GM18517 (cell line): ENCODE measurements around the gene FCHSD2.
"Not testable (repeated sequence)": the region's sequence is repeated elsewhere in the genome, so short reads cannot be mapped to it uniquely, and the experiment has no call there.

ENCODE experiments used
- ATAC-seq: cut with Tn5 transposase; IDR thresholded peaks from one replicate; pipeline ENCODE4 v1.9.1; 2021; ENCODE audit warnings: mild to moderate bottlenecking, moderate library complexity; ENCODE audit not compliant: unreplicated experiment

FCHSD2 gene

DNA sequence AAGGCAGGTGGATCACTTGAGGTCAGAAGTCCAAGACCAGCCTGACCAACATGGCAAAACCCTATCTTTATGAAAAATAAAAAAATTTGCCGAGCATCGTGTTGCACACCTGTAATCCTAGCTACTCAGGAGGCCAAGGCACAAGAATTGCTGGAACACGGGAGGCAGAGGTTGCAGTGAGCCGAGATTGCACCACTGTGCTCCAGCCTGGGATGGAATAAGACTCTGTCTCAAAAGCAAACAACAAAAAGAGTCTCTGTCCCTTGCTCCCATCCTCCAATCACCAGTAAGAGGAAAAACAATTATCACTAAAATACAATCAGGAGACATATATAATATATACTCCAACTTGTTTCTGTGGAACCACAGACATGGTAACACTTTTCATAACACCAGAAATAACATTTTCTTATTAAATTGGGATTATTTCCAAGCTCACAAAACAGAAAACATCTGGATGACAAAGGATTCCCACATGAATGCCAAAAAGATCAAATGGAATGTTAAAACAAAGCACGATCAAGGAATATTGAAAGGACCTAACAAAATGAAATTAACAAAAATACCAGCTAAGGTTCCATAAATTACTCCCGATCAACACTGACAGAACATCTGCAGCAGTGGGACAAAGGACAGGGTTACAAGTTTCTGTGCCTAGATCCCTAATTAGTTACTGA, 15.2 kb downstream of the FCHSD2 start:
- no peak for ATAC-seq

DNA sequence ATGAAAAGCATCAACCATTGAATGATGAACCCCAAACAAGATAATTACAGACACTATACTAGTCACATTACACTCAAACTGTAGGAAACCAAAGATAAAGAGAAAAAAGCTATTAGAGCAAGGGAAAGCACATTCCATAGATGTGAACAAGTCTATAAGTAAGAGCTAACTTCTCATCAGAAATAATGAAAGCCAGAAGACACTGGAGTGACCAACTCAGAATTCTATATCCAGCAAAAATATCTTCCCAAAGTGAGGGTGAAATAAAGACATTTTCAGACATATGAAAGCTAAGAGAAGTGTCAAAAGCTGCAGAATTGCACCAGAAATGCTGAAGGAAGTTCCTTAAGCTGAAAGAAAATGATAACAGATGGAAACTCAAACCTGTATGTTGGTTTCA, 17.3 kb downstream of the FCHSD2 start:
- ATAC-seq: no peak

DNA sequence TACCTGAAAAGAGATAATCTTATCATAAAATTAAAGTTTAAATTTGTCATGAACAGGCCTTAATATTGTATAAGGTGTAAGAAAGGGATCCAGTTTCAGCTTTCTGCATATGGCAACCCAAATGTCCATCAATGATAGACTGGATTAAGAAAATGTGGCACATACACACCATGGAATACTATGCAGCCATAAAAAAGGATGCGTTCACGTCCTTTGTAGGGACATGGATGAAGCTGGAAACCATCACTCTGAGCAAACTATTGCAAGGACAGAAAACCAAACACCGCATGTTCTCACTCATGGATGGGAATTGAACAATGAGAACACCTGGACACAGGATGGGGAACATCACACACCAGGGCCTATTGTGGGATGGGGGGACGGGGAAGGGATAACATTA, 18.2 kb downstream of the FCHSD2 start:
- not testable (repeated sequence) for ATAC-seq

DNA sequence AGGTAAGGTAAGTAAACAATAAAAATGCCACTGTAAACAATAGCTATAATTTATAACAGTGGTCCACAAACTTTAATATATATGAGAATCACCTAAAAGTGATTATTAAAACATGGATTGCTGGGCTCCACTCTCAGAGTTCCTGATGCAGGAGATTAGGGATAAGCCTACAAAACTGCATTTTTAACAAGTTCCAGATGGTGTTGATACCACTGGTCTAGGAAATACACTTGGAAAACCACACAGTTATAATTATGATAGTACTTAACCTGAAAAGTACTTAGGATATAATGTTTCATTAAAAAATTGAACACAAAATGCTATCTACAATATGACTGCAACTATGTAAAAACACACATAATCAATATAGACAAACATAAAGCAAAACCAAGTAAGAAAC, 20.4 kb downstream of the FCHSD2 start:
- no peak for ATAC-seq

DNA sequence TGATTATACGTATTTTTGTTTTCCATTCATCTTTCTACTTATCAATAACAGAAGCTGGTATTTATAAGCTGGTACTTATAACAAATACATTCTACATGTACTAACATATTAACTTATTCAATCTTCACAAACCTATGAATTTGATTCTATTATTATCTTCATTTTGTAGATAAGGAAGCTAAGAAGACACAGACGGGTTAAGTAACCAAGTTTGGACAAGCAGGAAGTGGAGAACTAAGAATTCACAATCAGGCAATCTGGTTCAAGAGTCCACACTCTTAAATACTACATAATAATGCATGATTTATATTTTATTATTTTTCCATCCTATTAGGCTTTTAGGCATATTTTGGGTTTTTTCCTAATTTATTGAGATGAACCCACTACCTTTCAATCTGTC, 25.0 kb downstream of the FCHSD2 start:
- no peak for ATAC-seq

DNA sequence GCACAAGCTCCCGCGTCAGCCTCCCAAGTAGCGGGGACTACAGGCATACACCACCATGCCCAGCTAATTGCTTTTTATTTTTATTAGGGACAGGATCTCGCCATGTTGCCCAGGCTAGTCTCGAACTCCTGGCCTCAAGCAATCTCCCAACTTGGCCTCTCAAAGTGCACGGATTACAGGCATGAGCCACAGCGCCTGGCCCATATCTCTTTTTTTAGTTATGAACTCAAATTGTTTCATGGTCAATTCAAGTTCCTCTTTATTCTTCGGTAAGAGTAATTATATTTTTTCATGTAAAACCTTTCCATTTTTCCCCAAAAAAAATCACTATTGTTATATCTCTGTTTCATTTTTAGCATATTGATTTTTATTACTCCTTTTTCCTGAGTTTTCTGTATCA, 25.5 kb downstream of the FCHSD2 start:
- no peak for ATAC-seq

DNA sequence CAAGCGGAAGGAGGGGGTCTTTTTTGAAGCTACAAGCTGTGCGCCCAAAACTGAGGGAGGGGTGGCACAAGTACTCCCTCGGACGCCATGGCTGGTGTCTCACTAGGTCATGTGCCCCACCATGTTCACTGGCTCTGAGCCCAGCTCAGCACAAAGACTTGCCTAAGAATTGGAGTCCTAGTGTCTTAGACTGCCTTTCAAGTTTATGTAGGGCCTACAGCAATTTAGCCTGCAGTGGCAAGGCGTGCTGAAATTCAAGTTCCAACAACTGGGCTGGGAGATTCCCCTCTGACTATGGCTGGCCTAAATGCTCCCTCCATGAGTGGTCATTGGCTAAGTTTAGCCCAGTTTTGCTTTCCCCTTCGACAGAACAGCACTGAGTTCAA, 27.3 kb downstream of the FCHSD2 start:
- ATAC-seq: no peak

DNA sequence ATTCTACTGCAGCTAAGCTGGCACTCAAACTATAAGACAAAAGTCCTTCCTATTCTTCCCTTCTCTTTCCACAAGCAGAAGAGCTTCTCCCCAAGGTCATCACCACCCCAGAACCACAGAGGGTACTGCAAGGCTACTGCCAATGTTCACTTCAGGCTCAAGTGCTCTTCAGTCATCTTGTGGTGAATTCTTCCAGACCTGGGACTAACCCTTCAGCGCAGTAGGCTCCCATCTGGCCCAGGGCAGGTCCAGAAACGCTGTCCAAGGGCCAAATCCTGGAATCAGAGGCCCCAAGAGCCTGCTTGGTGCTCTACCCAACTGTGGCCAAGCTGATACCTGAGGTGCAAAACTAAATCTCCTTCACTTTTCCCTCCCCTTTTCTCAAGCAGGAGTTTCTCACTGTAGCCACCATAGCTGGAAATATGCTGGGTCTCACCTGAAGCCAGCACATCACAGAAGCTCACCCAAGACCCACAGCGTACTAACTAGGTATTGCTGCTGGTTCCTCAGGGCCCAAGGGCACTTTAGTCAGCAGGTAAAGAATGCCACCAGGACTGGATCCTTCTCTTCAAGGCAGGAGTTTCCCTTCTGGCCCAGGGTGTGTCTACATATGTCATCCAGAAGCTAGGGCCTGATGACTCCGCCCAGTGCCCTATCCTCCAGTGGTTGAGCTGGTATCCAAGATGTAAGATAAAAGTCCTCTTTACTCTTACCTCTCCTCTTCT, 27.8 kb downstream of the FCHSD2 start:
- ATAC-seq: no peak

DNA sequence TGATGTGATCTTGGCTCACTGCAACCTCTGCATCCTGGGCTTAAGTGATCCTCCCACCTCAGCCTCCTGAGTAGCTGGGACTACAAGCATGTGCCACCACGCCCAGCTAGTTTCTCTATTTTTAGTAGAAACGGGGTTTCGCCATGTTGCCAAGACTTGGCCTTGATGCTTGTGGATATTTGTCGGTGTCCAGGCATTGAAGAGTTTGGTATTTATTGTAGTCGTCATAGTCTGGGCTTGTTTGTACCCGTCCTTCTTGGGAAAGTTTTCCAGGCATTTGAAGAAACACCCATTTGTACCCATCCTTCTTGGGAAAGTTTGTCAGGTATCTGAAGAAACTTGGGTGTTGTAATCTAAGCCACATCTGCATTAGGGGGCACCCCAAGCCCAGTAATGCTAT, 28.7 kb downstream of the FCHSD2 start:
- no peak for ATAC-seq

DNA sequence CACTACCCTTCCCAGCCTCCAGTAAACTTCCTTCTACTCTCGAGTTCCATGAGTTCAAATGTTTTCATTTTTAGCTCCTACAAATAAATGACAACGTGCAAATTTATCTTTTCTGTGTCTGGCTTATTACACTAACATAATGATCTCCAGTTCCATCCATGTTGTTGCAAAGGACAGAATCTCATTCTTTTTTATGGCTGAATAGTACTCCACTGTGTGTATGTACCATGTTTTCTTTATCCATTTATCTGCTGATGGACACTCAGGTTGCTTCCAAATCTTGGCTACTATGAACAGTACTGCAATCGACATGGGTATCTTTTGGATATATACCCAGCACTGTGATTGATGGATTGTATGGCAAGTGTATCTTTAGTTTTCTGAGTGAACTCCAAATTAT, 34.5 kb downstream of the FCHSD2 start:
- no peak for ATAC-seq

DNA sequence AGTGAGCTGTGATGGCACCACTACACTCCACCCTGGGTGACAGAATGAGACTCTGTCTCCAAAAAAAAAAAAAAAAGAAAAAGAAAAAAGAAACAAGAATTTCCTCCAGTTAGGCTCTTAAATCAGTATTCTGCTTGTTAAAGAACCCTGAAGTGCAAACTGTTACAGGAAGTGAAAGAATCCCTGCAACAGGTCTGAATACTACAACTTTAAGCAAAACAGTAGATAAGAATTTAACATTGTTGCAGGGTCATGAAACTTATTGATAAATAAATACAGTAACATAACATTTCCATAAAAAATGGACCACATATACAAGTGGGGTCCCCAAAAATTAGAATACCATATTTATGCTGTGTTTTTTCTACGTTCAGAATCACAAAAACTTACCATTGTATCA, 35.8 kb downstream of the FCHSD2 start:
- ATAC-seq: no peak

DNA sequence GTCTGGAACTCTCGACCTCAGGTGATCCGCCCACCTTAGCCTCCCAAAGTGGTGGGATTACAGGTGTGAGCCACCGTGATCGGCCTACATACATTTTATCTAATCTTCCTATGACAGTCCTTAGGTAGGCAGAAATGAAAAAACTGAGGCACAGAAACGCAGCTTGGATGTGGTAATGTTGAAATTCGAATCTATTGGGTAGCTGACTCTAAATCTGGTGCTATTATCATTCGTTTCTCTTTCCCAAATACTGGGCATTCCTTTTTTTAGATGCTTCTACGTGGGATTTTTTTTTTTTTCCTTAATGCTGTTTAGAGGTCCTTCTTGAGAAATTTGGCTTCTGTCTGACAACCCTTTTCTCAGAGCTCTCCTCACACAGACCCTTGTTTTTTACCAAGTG, 41.5 kb downstream of the FCHSD2 start:
- no peak for ATAC-seq

DNA sequence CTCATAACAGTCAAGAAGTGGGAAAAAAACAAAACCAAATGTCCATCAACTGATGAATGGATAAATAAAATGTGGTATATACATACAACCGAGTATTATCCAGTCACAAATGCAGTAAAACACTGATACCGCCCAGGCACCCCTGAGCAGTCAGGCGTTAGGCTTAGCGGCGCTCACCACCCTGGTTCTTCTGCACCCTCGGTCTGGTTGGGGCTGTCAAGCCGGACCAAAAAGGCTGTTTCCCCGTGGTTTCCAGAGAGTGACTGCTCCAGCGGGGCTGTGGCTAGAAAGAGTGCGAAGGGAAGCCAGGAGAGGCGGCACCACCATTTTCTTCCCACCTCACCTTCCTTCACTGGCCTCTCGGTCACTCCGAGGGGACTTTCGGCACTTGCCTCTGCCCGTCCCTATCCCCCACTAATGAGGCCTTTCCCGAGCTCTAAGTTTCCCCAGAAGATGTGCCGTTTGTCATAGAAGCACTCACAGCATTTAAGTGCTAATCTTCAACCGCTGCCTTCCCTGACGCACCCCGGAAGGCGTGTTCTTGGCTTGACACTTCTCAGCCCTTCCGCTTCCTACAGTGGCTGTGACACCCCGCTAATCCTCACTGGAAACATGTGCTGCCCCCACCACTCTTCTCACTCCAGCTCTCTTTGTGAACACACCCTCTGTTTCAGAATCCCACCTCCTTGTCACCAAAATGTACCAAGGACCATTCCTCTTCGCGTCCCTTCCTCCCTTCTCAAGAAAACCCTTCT, 42.4 kb downstream of the FCHSD2 start:
- no peak for ATAC-seq

DNA sequence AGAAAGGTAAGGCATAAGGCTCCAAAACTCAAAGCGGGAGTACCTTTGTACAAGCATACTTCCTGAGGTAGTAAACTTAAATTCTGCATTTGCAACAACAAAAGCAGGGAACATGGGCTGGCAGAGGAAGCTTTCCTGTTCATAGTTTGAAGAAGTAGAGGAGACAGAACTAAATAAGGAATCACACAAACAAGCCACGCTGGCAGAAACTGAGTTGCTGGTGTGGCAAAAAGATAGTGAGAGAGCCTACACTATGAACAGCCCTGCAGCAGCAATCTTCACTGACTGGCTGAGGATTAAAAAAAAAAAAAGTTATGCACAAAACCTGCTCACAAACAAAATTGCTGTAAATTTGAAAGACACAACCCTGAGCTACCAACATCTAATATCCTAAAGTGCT, 46.5 kb downstream of the FCHSD2 start:
- no peak for ATAC-seq

DNA sequence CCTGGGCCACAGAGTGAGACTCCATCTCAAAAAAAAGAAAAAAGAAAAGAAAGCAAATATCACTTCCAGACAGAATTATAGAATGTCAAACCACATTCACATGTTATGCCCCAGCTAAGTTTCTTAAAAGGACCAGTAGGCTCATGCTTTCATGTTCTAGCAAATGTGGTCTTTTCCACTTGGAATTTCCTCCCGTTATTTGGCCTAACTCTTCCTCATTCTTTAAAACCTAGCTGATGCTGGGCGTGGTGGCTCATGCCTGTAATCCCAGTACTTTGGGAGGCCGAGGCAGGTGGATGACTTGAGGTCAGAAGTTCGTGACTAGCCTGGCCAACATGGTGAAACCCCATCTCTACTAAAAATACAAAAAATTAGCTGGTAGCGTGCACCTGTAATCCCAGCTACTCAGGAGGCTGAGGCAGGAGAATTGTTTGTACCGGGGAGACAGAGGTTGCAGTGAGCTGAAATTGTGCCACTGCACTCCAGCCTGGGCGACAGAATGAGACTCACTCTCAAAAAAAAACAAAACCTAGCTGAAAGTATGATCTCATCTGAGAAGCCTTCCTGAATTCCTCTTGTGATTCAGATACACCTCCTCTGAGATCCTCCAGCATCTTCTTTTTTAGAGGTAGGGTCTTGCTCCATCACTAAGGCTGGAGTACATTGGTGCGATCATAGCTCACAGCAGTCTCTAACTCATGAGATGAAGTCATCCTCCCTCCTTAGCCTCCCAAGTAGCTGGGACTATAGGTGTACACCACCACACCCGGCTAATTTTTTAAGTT, 50.4 kb downstream of the FCHSD2 start:
- ATAC-seq: no peak

DNA sequence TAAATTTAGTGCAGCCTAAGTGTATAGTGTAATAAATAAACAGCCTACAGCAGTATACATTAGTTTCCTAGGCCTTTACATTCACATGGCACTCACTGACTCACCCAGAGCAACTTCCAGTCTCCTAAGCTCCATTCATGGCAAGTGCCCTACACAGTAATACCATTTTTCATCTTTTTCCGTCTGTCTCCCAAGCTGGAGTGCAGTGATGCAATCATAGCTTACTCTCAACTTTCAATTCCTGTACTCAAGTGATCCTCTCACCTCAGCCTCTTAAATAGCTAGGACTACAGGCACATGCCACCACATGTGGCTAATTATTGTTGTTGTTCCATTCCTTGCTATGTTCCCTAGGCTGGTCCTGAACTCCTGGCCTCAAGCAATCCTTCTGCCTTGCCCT, 54.4 kb downstream of the FCHSD2 start:
- ATAC-seq: no peak

DNA sequence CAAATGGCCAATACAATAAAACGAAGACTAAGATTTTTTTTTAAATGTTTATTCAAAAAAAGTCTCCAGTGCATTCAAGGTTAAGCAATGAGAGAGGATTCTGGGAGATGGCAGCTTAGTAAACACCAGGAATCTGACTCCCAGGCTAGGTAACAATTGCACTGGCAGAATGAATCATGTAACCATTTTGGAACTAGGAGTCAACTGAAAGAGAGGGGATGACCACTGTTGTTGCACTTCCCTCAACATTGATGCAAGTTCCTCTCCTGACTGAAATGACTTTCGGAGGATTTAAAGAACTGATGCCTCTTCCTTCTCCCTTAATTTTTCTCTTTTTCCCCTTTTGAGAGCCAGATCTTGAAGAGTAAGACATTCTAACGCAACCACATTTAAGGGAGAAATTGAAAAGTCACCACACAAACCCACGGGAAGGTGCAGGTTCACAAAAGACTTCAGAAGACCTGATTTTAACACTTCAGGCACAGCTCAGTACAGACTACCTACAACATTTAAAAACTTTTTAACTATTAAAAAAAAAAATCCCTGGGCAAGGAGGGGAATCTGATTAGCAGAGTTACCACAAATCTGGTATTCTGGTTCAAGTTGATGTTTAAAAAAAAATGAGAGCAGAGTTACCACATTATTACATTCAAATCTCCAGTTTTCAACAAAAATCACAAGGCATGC, 56.8 kb downstream of the FCHSD2 start:
- no peak for ATAC-seq

DNA sequence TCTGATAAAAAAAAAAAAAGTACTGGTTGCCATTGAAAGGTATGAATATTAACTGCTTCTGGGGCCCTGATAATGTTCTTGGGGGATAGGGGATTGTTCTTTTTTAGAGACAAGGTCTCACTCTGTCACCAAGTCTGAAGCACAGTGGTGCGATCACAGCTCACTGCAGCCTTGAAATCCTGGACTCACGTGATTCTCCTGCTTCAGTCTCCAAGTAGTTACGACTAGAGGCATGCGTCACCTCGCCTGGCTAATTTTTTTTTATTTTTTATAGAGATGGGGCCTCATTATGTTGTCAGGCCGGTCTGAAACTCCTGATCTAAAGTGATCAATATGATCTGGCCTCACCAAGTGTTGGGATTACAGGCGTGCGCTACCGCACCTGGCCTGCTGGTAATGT, 63.5 kb downstream of the FCHSD2 start:
- no peak for ATAC-seq

DNA sequence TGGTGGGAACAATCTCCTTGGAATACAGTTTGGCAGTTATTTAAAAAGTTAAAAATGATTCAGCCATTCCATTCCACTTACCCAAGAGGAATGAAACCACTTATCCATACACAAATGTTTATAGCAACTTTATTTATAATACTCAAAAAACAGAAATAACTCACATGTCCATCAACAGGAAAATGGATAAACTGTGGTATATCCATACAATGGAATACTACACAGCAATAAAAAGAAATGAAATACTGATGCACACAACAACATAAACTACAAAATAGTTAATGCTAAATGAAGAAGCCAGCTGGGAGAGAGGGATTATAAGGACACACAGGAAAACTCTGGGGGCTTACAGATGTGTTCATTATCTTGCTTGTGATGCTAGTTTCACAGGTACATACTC, 64.7 kb downstream of the FCHSD2 start:
- ATAC-seq: no peak

DNA sequence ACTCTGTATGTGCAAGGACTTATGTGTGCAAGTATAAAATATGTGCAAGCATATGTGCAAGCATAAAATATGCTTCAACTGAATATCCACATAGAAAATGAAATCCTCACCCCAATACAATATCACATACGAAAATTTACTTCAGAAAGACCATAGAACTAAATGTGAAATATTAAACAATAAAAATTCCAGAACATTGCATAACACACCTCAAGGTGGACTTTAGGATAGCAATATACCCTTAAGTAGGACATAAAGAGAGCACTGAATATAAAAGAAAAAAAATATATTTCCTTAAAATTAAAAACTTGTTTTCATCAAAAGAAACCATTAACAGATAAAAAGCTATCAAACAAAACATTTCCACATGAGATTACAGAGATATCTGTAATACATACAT, 67.8 kb downstream of the FCHSD2 start:
- ATAC-seq: no peak
